Muscle layer of colon (tissue), 2 donors: ENCODE results near the gene TGM5.
"Not testable (repeated sequence)": the region's sequence is repeated elsewhere in the genome, so short reads cannot be mapped to it uniquely, and the experiment has no call there.

Experiments
- H3K27ac ChIP-seq: one replicate; pipeline ENCODE4 v1.7.0; 2013; ENCODE audit warnings: low read depth, mild to moderate bottlenecking, low read length, moderate library complexity
- H3K27me3 ChIP-seq, 2 donors: one replicate each; pipeline ENCODE4 v1.7.0; 2013; ENCODE audit warnings: low read length in 2 of 2, mild to moderate bottlenecking in 2 of 2; ENCODE audit not compliant: insufficient read depth in 2 of 2, control insufficient read depth in 1 of 2
- H3K36me3 ChIP-seq: one replicate; pipeline ENCODE4 v1.7.0; 2013; ENCODE audit warnings: mild to moderate bottlenecking, low read length; ENCODE audit not compliant: insufficient read depth
- H3K4me1 ChIP-seq: one replicate; pipeline ENCODE4 v1.7.0; 2013; ENCODE audit warnings: mild to moderate bottlenecking, low read length; ENCODE audit not compliant: insufficient read depth
- H3K4me3 ChIP-seq, 2 donors: one replicate each; pipeline ENCODE4 v1.7.0; 2013; ENCODE audit warnings: low read length in 2 of 2, low read depth in 1 of 2, mild to moderate bottlenecking in 1 of 2, moderate library complexity in 1 of 2
- H3K9ac ChIP-seq: one replicate; pipeline ENCODE4 v1.7.0; 2013; ENCODE audit warnings: low read length
- H3K9me3 ChIP-seq: one replicate; pipeline ENCODE4 v1.7.0; 2013; ENCODE audit warnings: mild to moderate bottlenecking, low read length
- donor health status: abdominal sarcoma.
- donor health status: Adenocarcinoma of cecum.

Gene TGM5

DNA sequence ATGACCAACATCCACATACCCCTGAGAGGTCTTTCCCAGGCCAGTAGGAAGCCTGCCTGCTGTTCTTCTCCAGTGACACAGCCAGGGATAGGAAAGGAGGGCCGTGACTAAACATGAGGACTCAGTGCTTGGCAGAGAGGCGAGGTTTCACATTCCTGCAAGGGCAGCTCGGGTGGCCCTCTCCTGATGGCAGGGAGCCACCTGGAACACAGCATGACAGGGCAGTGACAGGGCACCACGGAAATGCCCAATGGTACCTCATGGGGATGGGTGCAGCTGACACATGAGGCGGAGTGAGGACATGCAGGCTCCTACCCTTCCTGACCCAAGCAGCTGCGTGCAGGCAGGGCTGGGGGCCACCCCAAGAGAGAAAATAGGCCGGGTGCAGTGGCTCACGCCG lies 7.4 kb upstream of the TGM5 start:
- Histone ChIP-seq H3K9ac (no peak overlapping the region), H3K36me3 (no peaks in the 10 kb centered on the region), H3K27me3 (no peaks in the 10 kb centered on the region), H3K4me1 (no peaks in the 10 kb centered on the region), H3K4me3 (no peak overlapping the region), H3K9me3 (no peaks in the 10 kb centered on the region), H3K27ac (no peak overlapping the region)

DNA sequence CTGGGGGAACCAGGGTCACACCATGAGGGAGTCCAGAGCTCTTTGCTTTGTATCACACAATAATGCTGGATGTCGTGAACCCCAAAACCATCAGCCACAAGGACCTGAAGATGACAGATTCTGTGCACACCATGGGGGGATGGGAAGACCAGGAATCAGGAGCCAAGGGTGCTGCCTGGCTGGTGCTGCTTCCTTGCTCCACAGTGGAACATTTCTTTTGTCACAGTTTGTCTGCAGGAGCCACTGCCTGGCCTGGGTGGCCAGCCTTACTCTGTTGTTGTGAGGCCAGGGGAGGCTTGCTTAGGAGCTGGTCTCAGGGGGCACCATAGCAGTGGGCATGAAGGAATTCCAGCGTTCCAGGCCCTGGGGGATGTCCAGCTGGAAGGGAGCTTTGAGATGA lies 6.5 kb upstream of the TGM5 start:
- Histone ChIP-seq H3K9ac (no peak overlapping the region), H3K4me3 (no peak overlapping the region), H3K36me3 (no peaks in the 10 kb centered on the region), H3K4me1 (no peaks in the 10 kb centered on the region), H3K9me3 (no peaks in the 10 kb centered on the region), H3K27me3 (no peaks in the 10 kb centered on the region), H3K27ac (no peak overlapping the region)

DNA sequence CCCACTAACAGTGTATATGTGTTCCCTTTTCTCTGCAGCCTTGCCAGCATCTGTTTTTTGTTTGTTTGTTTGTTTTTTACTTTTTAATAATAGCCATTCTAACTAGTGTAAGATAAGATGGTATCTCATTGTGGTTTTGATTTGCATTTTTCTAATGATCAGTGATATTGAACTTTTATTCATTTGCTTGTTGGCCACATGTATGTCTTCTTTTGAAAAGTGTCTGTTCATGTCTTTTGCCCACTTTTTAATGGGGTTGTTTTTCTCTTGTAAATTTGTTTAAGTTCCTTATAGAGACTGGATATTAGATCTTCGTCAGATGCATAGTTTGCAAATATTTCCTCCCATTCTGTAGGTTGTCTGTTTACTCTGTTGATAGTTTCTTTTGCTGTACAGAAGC lies 5.2 kb upstream of the TGM5 start:
- H3K27ac ChIP-seq, H3K36me3 ChIP-seq, H3K4me1 ChIP-seq, H3K9ac ChIP-seq, H3K4me3 ChIP-seq, H3K9me3 ChIP-seq, H3K27me3 ChIP-seq: not testable (repeated sequence)

DNA sequence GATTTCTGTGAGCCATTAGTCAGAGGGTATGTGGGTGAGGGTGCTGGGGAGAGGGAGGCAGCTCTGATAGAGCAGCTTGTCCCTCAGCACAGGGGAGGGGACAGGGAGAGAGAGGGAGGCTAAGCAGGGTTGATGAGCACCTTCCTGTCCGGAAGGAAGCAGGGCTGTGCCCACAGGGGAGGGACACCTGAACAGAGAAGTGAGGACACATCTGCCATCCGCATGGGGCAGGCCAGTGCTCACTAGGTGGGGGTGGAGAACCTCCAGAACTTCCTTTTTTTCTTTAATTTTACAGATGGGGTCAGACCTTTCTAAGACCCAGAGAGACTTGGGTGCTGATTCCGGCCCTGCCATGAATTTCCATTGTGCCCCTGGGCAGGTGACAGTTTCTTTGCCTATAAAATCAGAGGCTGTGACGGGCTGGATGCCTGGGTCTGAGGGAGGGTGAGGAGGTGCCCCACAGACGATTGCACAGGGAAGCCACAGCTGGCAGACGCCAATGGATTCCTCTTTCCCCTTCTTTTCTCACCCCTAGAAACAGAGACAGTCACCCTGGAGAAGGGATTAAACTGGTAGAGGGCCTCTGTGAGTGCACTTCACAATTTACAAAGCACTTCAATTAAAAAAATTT lies 4.1 kb upstream of the TGM5 start:
- Histone ChIP-seq H3K27me3 (no peaks in the 10 kb centered on the region), H3K36me3 (no peaks in the 10 kb centered on the region), H3K27ac (no peak overlapping the region), H3K4me3 (no peak overlapping the region), H3K9me3 (no peaks in the 10 kb centered on the region), H3K9ac (no peak overlapping the region), H3K4me1 (no peaks in the 10 kb centered on the region)

DNA sequence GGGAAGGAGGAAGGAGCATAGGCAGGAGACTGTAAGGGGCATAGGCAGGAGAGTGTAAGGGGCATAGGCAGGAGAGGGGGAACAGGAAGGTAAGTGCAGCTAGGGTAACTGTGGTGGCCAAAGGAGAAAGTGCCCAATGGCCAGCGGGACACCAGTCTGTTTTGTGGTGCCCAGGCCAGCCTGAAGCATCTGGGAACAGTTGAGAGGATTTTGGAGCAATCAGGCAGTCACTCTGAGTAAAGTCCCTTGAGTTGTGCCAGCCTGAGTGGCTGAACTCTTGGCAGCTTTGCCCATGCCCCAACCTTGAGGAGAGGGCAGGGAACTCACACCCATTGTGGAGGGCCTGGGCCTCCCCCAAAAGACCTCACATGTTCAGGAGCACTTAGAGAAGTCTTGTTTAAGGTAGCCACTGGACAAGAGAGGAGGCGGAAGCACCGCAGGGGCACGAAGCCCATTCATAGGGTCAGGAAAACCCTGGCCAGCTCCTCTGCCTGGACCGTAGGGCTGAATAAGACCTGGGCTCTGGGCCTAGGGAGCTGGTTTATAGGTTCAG lies 3.5 kb upstream of the TGM5 start:
- H3K36me3 ChIP-seq = no peaks in the 10 kb centered on the region
- no peaks in the 10 kb centered on the region for H3K27me3 ChIP-seq
- H3K9me3 ChIP-seq = no peaks in the 10 kb centered on the region
- H3K4me1 ChIP-seq = no peaks in the 10 kb centered on the region
- H3K27ac ChIP-seq = no peak overlapping the region
- H3K4me3 ChIP-seq = no peak overlapping the region
- no peak overlapping the region for H3K9ac ChIP-seq

DNA sequence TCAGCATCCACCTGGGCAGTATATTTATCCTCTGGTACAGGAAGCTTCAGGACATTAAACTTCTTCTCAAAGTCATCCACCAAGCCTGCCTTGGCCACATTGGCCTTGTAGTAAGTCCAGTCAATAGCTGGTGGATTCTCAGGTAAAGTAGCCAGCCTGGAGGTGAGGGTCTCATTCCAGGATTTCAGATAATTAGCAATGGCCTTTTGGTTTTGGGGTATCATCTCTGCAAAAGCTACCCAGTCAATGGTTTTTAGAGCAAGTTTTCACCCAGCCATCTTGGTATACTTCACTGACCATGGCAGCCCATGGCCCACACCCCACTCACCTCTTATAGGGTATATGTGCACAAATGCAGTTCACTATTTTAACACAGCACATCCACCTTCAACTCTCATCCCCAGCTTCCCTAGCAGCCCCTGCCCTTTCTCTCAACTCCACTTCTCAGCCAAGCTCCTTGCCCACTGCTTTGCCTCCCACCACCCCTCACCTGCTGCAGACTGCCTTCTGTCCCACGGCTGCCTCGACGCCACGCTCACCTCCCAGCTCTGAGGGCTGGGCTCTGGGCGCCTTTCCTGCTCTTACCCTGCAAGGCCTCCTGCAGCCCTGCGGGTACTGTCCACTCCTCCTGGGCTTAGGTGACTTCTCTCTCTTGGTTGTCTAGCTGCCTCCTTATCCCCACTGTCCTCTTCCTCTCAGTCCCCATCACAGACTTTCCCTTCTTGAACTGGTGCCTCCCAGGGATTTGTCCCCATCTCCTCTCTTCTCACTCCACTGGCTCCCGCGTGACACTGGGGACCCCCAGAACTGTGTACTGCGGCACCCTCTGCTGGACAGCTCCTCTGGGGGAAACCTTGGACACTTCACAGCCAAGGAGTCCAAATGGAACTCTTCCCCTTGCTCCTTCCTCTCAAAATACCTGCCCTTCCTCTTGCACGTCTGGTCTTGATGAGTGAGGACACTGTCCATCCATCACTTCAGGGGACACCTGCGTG lies 1.7 kb upstream of the TGM5 start:
- H3K27ac ChIP-seq = no peak overlapping the region
- H3K4me1 ChIP-seq = no peaks in the 10 kb centered on the region
- no peak overlapping the region for H3K9ac ChIP-seq
- no peaks in the 10 kb centered on the region for H3K27me3 ChIP-seq
- no peak overlapping the region for H3K4me3 ChIP-seq
- H3K36me3 ChIP-seq = no peaks in the 10 kb centered on the region
- H3K9me3 ChIP-seq = no peaks in the 10 kb centered on the region

DNA sequence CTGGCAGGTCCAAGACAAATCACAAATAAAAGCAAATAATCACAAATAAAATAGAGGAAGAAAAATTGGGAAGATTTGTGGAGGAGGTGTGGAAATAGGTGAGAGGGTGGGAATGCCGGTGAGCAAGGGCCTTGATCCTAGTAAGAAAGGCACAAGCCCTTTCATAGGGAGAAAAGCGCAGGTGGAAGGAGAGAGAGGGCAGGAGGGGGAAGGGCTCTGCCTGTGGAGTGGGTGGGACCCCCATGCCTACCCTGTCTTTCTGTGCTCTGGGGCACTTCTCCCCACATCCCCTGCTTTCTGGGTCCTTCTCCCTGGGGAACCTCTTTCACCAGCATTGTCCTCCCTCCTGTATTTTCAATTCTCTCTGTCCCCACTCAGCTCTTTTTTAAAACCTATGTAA lies 711 bp upstream of the TGM5 start:
- H3K27ac ChIP-seq = no peak overlapping the region

DNA sequence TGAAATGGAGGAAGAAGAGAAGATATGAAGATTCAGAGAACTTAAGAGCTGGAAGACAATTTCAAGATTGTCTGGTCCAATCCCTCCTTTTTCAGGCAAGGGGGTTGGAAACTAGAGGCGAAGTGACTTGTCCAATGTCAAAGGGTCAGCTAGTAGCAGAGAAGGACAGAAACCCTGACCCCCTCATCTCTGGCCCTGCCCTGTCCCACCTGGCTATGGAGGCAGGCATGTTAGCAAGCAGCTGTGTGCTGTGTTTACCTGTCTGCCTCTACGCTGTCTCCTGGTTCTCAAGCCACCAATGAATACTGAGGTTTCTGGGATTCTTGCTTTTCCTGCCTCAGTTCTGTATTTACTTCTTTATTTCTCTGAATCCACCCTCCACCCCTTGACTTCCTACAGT lies 342 bp downstream of the TGM5 start:
- Histone ChIP-seq H3K4me1 (no peaks in the 10 kb centered on the region), H3K36me3 (no peaks in the 10 kb centered on the region), H3K4me3 (no peak overlapping the region), H3K9ac (no peak overlapping the region), H3K9me3 (no peaks in the 10 kb centered on the region), H3K27me3 (no peaks in the 10 kb centered on the region), H3K27ac (no peak overlapping the region)

More for the DNA sequence above, 711 bp upstream of the TGM5 start:
- no peak overlapping the region for H3K9ac ChIP-seq
- no peaks in the 10 kb centered on the region for H3K4me1 ChIP-seq
- no peaks in the 10 kb centered on the region for H3K27me3 ChIP-seq
- H3K36me3 ChIP-seq = no peaks in the 10 kb centered on the region
- no peaks in the 10 kb centered on the region for H3K9me3 ChIP-seq
- no peak overlapping the region for H3K4me3 ChIP-seq

DNA sequence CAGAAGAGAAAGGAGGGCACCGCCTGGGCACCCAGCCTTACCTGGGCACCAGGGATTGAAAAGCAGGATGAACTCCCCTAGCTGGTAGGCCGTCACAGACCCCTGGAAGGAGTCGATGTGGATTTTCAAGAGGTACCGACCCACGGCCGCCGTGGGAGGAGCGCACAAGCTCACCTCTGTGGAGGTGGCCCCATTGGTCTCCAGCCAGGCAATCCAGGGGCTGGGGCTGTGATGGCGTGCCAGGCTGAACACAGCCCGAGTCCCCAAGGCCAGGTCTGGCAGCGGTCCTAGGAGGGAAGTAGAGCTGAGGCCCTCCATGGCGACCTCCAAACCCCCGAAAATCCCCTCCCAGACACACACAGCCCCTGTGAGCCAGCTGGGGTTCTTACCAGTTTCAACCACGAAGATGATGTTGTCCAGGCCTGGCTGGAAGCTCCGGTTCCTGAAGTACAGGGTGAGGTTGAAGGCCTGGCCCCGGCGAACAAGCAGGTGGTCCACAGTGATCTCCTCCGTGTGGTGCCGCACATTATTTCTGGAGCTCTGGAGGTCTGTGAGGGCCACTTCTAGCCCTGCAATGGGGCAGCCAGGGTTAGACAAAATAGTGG lies 6.6 kb downstream of the TGM5 start:
- Histone ChIP-seq H3K27ac (no peak overlapping the region), H3K27me3 (no peaks in the 10 kb centered on the region), H3K36me3 (no peaks in the 10 kb centered on the region), H3K4me3 (no peak overlapping the region), H3K9me3 (no peaks in the 10 kb centered on the region), H3K4me1 (no peaks in the 10 kb centered on the region), H3K9ac (no peak overlapping the region)

DNA sequence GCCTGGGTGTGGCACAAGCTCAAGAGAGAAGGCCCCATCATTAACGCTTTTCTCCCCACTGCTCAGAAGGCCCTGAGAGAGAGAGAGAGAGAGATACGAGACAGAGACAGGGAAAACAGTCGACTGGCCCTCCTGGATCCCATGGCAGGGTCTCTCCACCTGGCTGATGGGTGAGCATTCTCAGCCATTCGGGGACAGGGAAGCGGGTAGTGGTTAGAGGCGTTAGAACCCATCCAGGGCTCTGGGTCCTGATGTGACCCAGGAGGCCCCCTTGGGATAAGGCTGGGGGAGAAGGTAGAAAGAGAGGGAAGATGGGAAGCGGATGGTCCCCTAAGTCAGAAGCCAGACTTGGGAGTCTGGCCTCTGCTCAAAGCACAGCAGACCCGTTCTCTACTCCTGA lies 7.9 kb downstream of the TGM5 start:
- H3K9me3 ChIP-seq = no peaks in the 10 kb centered on the region
- no peak overlapping the region for H3K4me3 ChIP-seq
- H3K9ac ChIP-seq = no peak overlapping the region
- H3K27me3 ChIP-seq = no peaks in the 10 kb centered on the region
- no peak overlapping the region for H3K27ac ChIP-seq
- H3K4me1 ChIP-seq = no peaks in the 10 kb centered on the region
- no peaks in the 10 kb centered on the region for H3K36me3 ChIP-seq

DNA sequence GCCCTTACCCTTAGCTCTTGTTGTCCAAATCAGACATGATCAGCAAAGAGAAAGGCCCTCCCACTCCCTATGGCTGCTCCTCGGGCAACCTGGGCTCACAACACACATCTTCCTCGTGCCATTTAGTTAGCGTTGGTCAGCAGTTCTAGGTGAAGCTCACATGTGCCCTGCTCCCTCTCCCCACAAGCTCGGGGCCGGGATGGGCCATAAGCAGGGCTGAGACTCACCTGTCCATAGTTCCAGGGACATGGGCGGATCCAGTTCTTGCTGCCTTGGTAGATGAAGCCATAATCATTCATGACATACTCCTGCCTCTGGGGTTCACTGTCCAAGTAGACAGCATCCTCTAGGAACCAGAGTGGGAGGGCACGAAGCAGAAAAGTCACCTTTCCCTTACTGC lies 10.4 kb downstream of the TGM5 start:
- H3K4me1 ChIP-seq = no peaks in the 10 kb centered on the region
- no peak overlapping the region for H3K9ac ChIP-seq
- H3K4me3 ChIP-seq = no peak overlapping the region
- H3K36me3 ChIP-seq = no peaks in the 10 kb centered on the region
- no peaks in the 10 kb centered on the region for H3K27me3 ChIP-seq
- no peaks in the 10 kb centered on the region for H3K9me3 ChIP-seq
- no peak overlapping the region for H3K27ac ChIP-seq
